IPS DF 4.7 (cell line): ENCODE data around the gene RHOT1.
"Not testable (repeated sequence)": the region's sequence is repeated elsewhere in the genome, so short reads cannot be mapped to it uniquely, and the experiment has no call there.

Experiments
- DNase-seq: peaks from one replicate; pipeline ENCODE4 v3.0.0-alpha.2; 2013; ENCODE audit warnings: low spot score; ENCODE audit errors: extremely low read depth

The RHOT1 gene

GRCh38 chr17:32159586-32160438 lies 17.5 kb downstream of the RHOT1 start:
- no peak for DNase-seq

GRCh38 chr17:32160526-32160925 lies 18.2 kb downstream of the RHOT1 start:
- DNase-seq, result no peak

DNA sequence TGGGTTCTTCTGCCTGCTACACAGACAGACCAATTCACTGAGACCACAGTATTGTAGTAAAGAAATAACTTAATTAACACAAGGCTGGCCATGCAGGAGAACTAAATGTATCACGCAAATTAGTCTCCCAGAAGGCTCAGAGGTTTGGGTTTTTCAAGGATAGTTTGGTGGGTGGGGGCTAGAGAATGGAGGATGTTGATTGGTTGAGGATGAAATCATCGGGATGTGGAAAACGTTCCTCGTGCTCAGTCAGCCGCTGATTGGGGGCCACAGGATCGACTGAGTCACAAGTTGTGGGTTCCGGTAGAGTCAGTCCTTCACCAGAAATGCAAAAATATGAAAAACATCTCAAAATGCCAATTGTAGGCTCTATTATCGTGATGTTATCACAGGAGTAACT lies 18.7 kb downstream of the RHOT1 start:
- DNase-seq, result no peak

DNA sequence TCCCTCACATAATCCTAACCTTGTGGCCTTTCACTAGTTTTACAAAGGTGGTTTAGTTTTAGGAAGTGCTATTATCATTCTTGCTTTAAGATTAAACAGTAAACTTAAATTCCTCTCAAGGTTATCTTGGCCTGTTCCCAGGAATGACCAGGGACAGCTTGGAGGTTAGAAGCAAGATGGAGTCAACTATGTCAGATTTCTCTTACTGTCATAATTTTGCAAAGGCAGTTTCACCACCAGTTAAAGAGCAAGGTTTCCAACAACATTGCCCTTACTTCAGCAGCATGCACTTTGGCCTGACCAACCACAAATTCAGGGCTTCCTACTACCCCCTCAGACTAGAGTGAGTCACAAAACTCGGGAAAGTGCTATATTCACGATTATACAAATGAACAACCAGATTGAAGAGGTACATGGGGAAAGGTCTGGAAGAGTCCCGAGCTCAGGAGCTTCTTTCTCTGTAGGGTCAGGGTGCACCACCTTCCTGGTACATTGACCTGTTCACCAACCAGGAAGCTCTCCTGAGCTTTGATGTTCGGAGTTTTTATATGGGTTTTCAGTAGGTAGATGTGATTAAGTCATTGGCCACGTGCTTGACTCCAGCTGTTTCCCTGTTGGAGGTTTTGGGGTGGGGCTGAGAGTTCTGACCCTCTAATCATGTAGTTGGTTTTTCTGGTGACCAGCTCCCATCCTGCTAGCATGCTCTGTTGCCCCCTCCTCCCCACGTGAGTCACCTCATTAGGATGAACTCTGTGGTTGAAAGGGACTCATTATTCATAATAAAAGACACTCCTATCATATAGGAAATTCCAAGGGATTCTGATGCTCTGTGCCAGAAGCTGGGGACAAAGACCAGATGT lies 19.4 kb downstream of the RHOT1 start:
- no peak for DNase-seq

DNA sequence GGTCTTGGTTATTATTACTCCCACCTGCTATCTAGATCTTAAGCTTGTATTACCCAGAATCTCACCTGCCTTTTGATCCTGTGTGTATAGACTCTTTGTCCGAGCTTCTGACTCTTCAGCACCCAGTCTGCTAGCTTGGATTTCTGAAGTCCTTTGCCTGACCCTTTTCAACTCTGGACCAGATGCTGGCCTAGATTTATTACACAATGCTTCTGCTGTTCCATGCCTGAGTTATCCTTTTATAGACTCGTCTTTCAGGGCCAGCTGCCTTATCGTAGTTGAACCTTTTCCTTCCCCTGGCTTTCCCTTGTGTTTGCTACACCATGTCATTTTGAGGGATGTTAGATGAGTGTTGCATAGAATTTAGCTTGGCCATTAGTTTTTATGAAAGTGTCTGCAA lies 32.6 kb downstream of the RHOT1 start:
- no peak for DNase-seq

DNA sequence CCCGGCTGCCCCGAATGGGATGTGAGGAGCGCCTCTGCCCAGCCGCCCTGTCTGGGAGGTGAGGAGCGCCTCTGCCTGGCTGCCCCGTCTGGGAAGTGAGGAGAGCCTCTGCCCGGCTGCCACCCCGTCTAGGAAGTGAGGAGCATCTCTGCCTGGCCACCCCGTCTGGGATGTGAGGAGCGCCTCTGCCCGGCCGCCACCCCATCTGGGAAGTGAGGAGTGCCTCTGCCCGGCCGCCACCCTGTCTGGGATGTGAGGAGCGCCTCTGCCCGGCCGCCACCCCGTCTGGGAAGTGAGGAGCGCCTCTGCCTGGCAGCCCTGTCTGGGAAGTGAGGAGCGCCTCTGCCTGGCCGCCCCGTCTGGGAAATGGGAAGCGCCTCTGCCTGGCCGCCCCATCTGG lies 36.4 kb downstream of the RHOT1 start:
- not testable (repeated sequence) for DNase-seq

DNA sequence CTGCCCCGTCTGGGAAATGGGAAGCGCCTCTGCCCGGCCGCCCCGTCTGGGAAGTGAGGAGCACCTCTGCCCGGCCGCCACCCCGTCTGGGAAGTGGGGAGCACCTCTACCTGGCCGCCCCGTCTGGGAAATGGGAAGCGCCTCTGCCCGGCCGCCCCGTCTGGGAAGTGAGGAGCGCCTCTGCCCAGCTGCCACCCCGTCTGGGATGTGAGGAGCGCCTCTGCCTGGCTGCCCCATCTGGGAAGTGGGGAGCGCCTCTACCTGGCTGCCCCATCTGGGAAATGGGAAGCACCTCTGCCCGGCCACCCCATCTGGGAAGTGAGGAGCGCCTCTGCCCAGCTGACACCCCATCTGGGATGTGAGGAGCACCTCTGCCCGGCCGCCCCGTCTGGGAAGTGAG lies 36.8 kb downstream of the RHOT1 start:
- DNase-seq, result not testable (repeated sequence)

DNA sequence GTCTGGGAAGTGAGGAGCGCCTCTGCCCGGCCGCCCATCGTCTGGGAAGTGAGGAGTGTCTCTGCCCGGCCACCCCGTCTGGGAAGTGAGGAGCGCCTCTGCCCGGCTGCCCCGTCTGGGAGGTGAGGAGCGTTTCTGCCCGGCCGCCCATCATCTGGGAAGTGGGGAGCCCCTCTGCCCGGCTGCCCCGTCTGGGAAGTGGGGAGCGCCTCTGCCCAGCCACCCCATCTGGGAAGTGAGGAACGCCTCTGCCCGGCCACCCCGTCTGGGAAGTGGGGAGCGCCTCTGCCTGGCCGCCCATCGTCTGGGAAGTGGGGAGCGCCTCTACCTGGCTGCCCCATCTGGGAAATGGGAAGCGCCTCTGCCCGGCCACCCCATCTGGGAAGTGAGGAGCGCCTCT lies 37.2 kb downstream of the RHOT1 start:
- not testable (repeated sequence) for DNase-seq

DNA sequence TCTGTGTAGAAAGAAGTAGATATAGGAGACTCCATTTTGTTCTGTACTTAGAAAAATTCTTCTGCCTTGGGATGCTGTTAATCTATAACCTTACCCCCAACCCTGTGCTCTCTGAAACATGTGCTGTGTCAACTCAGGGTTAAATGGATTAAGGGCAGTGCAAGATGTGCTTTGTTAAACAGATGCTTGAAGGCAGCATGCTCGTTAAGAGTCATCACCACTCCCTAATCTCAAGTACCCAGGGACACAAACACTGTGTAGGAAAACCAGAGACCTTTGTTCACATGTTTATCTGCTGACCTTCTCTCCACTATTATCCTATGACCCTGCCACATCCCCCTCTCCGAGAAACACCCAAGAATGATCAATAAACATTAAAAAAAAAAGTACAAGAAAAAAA lies 38.0 kb downstream of the RHOT1 start:
- DNase-seq, result not testable (repeated sequence)

- DNase-seq, result no peak
Observed at GRCh38 chr17:32185875-32186274, 43.6 kb downstream of the RHOT1 start.

DNA sequence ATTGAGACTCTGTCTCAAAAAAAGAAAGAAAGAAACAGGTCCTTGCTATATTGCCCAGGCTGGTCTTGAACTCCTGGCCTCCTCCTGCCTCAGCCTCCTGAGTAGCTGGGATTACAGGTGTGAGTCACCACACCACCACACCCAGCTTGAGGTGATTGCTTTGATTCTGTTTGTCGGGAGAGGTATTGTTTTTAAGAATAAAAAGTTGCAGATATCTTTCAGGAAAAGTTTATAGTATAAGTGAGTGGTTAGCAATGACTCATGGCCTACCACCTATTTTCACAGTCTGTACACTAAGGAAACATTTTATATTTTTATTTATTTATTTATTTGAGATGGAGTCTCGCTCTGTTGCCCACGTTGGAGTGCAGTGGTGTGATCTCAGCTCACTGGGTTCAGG lies 45.0 kb downstream of the RHOT1 start:
- no peak for DNase-seq

GRCh38 chr17:32189343-32189742 lies 47.0 kb downstream of the RHOT1 start:
- no peak for DNase-seq

- no peak for DNase-seq
Observed at GRCh38 chr17:32191306-32191705, 49.0 kb downstream of the RHOT1 start.

- DNase-seq, result no peak
Observed at GRCh38 chr17:32192379-32192778, 50.1 kb downstream of the RHOT1 start.

DNA sequence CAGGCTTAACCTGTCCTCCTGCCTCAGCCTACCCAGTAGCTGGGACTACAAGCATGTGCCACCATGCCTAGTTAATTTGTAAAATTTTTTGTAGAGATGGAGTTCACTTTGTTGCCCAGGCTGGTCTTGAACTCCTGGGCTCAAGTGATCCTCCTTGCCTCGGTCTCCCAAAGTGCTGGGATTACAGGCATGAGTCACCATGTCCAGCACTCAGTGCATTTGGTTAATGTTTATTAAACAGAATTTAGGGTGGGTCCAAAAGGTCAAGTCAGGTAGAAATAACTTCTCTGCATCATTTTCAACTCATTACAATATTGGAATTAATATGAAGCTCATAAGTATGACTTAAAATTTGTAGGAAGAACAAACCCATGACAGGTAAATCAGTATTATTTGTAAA lies 55.7 kb downstream of the RHOT1 start:
- no peak for DNase-seq

DNA sequence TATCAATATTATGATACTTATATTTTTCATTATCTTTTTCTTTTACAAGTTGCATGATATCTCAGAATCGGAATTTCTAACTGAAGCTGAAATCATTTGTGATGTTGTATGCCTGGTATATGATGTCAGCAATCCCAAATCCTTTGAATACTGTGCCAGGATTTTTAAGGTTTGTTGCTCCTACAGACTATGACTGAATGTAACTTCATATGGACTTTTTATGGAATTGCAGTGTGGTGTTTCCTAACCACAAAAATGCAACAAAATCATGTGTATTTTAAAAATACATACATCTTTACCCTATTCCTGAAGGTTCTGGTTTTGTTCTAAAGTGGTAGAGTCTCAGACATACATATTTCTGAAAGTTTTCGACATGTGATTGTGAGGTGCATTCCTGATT lies 64.6 kb downstream of the RHOT1 start:
- DNase-seq, result no peak

- no peak for DNase-seq
Observed at GRCh38 chr17:32208436-32208835, 66.1 kb downstream of the RHOT1 start.

DNA sequence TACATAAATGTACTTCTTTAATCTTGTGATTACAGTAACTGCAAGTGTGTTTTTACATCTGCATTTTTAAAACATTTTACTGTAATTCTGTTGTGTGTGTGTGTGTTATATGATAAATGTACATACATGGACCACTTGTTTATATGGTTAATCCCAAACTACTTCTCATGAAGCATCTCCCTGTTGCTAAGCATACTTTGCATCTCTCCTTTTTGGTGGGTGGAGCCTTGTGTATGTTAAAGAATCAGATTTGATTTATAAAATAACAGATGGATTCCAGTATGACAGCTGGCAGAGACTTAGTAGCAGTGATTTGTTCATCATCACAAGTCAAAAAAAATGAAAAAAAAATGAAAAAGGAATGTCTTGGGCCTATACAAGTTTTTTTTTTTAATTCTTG lies 67.3 kb downstream of the RHOT1 start:
- DNase-seq, result no peak

DNA sequence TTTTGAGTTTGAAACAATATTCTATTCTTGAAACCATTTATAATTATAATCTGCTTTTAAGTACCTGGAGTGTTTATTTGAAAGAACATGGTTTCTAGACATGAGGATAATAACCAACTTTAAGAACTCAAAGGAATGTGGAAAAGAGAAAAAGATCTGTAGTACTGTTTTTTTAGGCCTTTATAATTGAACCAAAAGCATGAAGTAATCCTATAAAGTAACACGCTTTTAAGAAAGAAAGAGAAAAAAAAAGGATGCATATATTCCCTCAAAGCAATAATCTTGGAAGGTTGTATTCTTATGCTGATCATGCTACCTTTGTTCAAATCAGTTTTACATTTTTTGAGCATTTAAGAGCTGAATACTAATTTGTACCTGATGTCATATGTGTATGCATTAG lies 69.4 kb downstream of the RHOT1 start:
- no peak for DNase-seq

- DNase-seq, result no peak
Observed at GRCh38 chr17:32215696-32216095, 73.4 kb downstream of the RHOT1 start.

- no peak for DNase-seq
Observed at GRCh38 chr17:32222621-32223020, 80.3 kb downstream of the RHOT1 start.

DNA sequence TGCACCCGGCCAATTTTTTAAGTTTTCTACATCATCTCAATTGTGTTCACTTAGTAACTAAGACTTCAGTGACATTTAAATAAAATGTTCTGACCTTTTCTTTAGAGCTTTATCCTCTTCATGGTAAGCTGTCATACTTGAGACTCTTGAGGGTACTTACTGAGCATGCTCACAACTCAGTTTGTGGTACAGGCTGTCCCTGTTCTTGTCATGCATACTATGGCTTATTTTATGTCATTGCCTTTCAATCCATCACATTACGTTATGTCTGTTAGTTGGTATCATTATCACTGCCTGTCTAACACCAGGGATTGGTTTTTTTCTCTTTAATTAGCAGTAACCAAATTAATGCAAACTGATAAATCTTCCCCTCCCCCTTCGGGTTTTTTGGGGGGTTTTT lies 81.4 kb downstream of the RHOT1 start:
- no peak for DNase-seq

DNA sequence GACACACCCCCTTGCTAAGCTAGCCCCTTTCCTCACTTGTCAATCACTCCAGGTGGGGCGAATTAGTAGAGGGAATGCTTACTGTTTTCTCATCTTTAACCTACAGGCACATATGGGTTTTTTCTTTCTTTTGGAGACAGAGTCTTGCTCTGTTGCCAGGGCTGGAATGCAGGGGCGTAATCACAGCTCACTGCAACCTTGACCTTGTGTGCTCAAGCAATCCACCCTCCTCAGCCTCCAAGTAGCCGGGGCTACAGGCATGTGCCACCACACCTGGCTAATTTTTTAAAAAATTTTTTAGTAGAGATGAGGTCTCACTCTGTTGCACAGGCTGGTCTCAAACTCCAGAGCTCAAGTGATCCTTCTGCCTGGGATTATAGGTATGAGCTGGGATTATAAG lies 84.6 kb downstream of the RHOT1 start:
- DNase-seq, result no peak
